ENCODE data around the gene TULP4.

TULP4 gene

GRCh38 chr6:158405933-158406332 lies 93.7 kb downstream of the TULP4 start:
- ChIA-PET POLR2A (no interaction called here), CTCF (interaction anchor here (1.3 kb wide), 1 partner anchor 19 kb away, joined by 4 read pairs; no protein-coding TSS in a partner anchor)
- no peak for TF ChIP-seq CTCF (IDR thresholded peaks at IDR 0.05; ENCODE audit: control extremely low read depth, extremely low read depth, low read depth, missing control alignments)
- no peak for DNase-seq (ENCODE audit: extremely low spot score)

GRCh38 chr6:158406736-158407135 lies 94.5 kb downstream of the TULP4 start:
- DNase-seq (ENCODE audit: extremely low spot score) = no peak
- ChIA-PET POLR2A (no interaction called here), CTCF (interaction anchor here (1.3 to 1.4 kb wide), 3 partner anchors 9 to 186 kb away, joined by 3 to 4 read pairs (median 3); no protein-coding TSS in a partner anchor)
- TF ChIP-seq CTCF (IDR thresholded peaks at IDR 0.05; ENCODE audit: control extremely low read depth, extremely low read depth, low read depth, missing control alignments) = no peak

- CTCF ChIA-PET = interaction anchor here (0.7 to 2.3 kb wide), 7 partner anchors 8 to 198 kb away, joined by 3 to 10 read pairs (median 3); no protein-coding TSS in a partner anchor
- POLR2A ChIA-PET = no interaction called here
- no peak for TF ChIP-seq CTCF (IDR thresholded peaks at IDR 0.05; ENCODE audit: control extremely low read depth, extremely low read depth, low read depth, missing control alignments)
- no peak for DNase-seq (ENCODE audit: extremely low spot score)
These were observed 95.7 kb downstream of the TULP4 start for GRCh38 chr6:158408013-158408412.

- ChIA-PET CTCF (interaction anchor here (1.0 to 2.3 kb wide), 4 partner anchors 8 to 51 kb away, joined by 3 to 10 read pairs (median 4); no protein-coding TSS in a partner anchor), POLR2A (no interaction called here)
- no peak for TF ChIP-seq CTCF (IDR thresholded peaks at IDR 0.05; ENCODE audit: control extremely low read depth, extremely low read depth, low read depth, missing control alignments)
- no peak for DNase-seq (ENCODE audit: extremely low spot score)
These were observed 96.4 kb downstream of the TULP4 start for GRCh38 chr6:158408552-158409130.

GRCh38 chr6:158409451-158409850 lies 97.2 kb downstream of the TULP4 start:
- no peak for DNase-seq (ENCODE audit: extremely low spot score)
- POLR2A ChIA-PET = interaction anchor here (0.6 kb wide), 1 partner anchor 316 kb away, joined by 5 read pairs; no protein-coding TSS in a partner anchor
- CTCF ChIA-PET = interaction anchor here (1.0 to 2.3 kb wide), 2 partner anchors 9 to 52 kb away, joined by 3 to 10 read pairs; no protein-coding TSS in a partner anchor
- TF ChIP-seq CTCF (IDR thresholded peaks at IDR 0.05; ENCODE audit: control extremely low read depth, extremely low read depth, low read depth, missing control alignments) = no peak

GRCh38 chr6:158410784-158411183 lies 98.5 kb downstream of the TULP4 start:
- no peak for DNase-seq (ENCODE audit: extremely low spot score)
- ChIA-PET CTCF (interaction anchor here (1.2 to 1.3 kb wide), 2 partner anchors 20 to 190 kb away, joined by 3 read pairs; no protein-coding TSS in a partner anchor), POLR2A (no interaction called here)
- no peak for TF ChIP-seq CTCF (IDR thresholded peaks at IDR 0.05; ENCODE audit: control extremely low read depth, extremely low read depth, low read depth, missing control alignments)

Measured in GM10248 (cell line).